ENCODE data around the gene PDCD7.
"Not testable (repeated sequence)": the region's sequence is repeated elsewhere in the genome, so short reads cannot be mapped to it uniquely, and the experiment has no call there.

The PDCD7 gene

DNA sequence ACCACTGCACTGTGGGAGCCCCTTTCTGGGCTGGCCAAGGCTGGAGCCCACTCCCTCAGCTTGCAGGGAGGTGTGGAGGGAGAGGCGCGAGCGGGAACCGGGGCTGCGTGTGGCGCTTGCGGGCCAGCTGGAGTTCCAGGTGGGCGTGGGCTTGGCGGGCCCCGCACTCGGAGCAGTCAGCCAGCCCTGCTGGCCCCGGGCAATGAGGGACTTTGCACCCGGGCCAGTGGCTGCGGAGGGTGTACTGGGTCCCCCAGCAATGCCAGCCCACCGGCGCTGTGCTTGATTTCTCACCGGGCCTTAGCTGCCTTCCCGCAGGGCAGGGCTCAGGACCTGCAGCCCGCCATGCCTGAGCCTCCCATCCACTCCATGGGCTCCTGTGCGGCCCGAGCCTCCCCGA is 58.7 kb downstream of the PDCD7 start:
- DNase-seq (ENCODE audit: low spot score) = not testable (repeated sequence)

DNA sequence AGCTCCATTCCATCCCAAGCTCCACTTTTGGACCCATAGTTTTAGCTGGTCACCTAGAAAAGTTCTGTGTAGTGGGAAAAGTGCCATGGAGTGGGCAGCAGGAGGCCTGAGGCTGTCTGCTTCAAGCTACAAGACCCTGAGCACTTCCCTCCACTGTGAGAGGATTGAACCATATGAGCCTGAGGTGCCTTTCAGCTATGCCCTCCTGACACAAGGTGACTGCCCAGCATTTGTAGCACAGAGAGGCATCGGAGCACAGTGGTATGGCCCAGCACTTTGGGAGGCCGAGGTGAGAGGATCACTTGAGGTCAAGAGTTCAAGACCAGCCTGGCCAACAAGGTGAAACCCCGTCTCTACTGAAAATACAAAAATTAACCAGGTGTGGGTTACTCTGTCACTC is 61.0 kb downstream of the PDCD7 start:
- no peak for DNase-seq (ENCODE audit: low spot score)

DNA sequence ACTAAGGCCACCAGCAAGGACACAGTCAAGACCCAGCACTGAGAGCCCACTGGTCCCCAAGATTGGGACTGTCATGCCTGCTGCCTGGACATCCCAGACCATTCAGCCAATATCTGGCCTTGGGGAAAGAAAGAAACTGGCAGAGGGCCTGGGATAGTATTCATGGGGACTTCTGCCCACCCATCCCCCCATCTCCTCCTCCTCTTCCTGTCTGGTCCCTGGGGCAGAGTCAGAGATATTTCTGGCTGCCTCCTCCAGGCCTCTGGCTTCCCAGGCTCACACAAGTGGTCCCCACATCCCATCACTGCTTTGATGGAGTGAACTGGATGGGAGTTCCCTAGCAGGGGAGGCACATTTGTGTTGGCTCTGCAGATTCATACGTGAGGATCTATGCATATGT is 61.6 kb downstream of the PDCD7 start:
- no peak for DNase-seq (ENCODE audit: low spot score)

DNA sequence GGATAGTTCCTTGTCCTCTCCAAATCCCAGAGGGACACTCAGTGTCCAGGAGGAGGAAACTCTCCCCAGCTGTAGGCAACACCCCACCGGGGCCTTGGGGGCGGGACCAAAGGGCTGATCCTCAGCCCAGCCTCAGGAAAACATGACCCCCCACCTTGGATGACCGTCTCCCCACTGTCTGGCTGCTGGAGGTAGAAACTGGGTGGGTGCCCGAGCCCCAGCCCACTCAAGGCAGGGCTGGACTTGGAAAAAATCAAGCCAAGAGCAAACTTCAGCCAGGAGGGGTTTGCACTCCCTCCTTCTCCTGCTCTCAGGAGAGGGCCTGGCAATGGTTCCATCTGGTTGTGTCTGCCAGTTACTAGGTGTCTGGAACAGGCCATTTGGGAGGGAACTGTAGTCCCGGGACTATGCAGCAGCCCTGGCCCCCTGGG is 62.2 kb downstream of the PDCD7 start:
- no peak for DNase-seq (ENCODE audit: low spot score)

DNA sequence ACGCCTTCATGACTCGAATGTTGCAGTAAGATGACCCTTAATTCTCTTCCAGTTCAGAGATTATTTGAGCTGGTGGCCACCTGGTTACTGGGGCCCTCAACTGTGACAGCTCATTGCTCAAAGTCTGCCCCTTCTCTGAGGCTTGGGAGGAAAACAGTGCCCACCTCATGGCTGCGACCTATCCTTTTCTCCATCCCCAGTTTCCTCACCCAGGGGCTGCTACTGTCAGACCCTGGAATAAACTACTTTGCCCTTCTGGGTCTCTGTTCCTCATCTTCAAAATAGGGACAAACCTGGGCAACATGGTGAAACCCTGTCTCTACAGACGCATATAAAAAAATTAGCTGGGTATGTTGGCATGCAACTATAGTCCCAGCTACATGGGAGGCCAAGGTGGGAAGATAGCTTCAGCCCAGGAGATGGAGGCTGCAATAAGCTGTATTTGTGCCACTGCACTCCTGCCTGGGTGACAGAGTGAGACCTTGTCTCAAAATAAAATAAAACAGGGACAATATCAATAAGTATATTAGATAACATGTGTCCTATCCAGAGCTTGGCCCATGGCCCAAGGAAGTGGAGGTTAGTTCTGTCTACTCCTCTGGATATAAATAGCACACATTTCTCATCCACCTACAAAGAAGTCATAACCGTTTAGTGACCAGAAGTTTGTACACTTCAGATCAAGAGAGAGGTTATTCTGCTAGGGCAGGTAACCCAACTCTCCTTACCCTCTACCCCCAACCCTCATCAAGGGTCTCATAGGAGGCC is 63.6 kb downstream of the PDCD7 start:
- DNase-seq (ENCODE audit: low spot score) = no peak

DNA sequence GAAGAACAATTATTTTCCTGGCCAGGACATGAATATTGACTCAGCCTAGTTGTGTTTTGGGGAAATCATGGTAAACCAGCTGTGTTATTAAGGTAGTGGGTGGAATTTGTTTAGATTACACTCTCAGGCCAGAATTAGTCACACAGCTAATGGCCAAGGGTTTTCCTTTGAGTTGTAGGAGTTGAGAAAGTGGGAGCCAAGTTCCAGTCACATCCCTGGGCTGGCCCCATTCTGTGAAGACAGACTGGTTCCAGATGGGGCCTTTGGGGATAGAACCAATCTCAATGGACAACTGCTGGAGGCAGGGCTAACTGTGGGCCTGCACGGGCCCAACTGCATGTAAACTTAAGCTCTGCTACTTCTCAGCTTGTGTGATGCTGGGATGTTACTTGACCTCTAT is 64.4 kb downstream of the PDCD7 start:
- DNase-seq (ENCODE audit: low spot score) = no peak

DNA sequence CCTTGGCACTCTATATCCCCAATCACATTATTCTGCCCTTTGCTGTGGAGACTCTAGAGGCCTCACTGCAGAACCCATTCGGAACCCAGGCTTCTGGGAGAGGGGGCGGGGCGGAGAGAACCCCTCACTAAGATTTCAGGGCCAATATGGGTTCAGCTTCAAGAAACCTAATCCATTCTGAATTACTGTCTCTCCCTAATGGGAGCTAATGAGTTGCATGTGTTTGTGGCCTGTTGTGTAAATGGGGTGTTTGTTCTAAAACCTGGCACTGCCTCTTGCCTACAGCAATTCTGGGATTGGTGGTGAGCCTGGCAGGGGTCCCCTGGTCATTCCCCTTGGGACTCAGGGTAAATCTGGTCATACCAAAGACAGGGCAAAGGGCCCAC is 65.2 kb downstream of the PDCD7 start:
- DNase-seq (ENCODE audit: low spot score) = no peak

DNA sequence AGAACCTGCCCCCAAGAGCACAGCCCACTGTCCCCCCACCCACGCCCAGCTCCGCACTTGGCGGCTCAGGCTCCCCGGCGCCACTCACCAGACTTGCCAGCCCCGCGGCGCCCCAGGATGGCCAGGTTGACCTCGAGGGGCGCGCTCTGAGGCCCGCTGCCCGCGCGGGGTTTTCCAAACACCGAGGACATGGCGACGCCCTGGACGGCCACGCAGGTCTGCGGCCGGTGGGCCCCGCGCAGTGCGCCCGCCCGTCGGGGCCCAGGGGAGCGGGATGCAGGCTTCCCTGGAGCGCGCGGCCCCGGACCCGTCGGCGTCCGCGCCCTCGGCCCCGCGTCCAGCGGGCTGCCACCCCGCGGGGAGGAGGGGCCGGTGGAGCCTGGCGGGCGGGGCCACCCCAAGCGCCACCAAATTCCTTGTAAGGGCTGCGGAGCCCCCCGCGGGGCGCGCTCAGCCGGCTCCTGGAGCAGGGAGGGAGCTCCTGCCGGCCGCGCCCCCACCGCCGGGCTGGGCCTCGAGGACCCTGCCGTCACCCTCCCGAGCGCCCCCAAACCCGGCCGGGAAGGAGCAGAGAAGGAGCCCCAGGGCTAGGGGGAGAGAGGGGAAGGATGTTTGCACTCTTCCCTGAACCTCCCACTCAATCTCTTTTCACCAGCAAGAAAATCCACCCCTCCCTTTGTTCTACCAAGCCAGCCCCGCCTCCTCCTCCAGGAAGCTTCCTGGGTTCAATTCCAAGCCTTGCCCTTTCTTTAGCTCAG is 65.8 kb downstream of the PDCD7 start, which contains the start of gene RASL12:
Gene RASL12 (minus strand): TSS at position 347 of the 758 bp plus-strand sequence. CDS start 156 bp downstream, at position 191.
- DNase-seq (ENCODE audit: low spot score) = no peak

All from NAMALWA (cell line).